Measurements from ENCODE around the gene ENTPD7.

- no peak for TF ChIP-seq EP300 (IDR thresholded peaks at IDR 0.05)
- TF ChIP-seq, protein P1, sequence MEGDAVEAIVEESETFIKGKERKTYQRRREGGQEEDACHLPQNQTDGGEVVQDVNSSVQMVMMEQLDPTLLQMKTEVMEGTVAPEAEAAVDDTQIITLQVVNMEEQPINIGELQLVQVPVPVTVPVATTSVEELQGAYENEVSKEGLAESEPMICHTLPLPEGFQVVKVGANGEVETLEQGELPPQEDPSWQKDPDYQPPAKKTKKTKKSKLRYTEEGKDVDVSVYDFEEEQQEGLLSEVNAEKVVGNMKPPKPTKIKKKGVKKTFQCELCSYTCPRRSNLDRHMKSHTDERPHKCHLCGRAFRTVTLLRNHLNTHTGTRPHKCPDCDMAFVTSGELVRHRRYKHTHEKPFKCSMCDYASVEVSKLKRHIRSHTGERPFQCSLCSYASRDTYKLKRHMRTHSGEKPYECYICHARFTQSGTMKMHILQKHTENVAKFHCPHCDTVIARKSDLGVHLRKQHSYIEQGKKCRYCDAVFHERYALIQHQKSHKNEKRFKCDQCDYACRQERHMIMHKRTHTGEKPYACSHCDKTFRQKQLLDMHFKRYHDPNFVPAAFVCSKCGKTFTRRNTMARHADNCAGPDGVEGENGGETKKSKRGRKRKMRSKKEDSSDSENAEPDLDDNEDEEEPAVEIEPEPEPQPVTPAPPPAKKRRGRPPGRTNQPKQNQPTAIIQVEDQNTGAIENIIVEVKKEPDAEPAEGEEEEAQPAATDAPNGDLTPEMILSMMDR (IDR thresholded peaks at IDR 0.05), result no peak
- no peak for TF ChIP-seq POLR2A (IDR thresholded peaks at IDR 0.05)
Measured at GRCh38 chr10:99661377-99661763, 2.1 kb downstream of the ENTPD7 start.
